Heart left ventricle (tissue), 16 donors: ENCODE results near the gene RHOBTB1. TPM values are rescaled to one million over a fixed set of nuclear protein-coding genes. Genes with fewer than 3 reads are reported as not detected.

Experiments
- ATAC-seq, 4 donors: fragments of 200-7000 bp; cut with Tn5 transposase; one replicate each; pipeline ENCODE4 v1.9.1; 2020 to 2022; ENCODE audit warnings: moderate library complexity in 4 of 4, mild to moderate bottlenecking in 3 of 4, moderate number of reproducible peaks in 1 of 4
- DNase-seq, 5 donors: peaks; one replicate each; pipeline ENCODE4 v3.0.0-alpha.2; 2020
- H3K27ac ChIP-seq, 12 donors: fragments of 200-600 bp; sonication (generic) in 4 of 12; one replicate each; pipeline versions ENCODE4 v1.5.0 to v1.8.0; 2016 to 2022; ENCODE audit warnings: mild to moderate bottlenecking in 2 of 12
- H3K27me3 ChIP-seq, 9 donors: fragments of 200-600 bp; sonication (generic) in 2 of 9; one replicate each; pipeline versions ENCODE4 v1.5.1 to v1.8.0; 2016 to 2022; ENCODE audit warnings: mild to moderate bottlenecking in 3 of 9
- H3K36me3 ChIP-seq, 9 donors: fragments of 200-600 bp; sonication (generic) in 2 of 9; one replicate each; pipeline versions ENCODE4 v1.5.0 to v1.8.0; 2018 to 2022; ENCODE audit warnings: mild to moderate bottlenecking in 2 of 9
- H3K4me1 ChIP-seq, 12 donors: fragments of 200-600 bp; sonication (generic) in 4 of 12; one replicate each; pipeline versions ENCODE4 v1.5.0 to v1.8.0; 2016 to 2022; ENCODE audit warnings: mild to moderate bottlenecking in 3 of 12
- H3K4me3 ChIP-seq, 12 donors: fragments of 200-600 bp; sonication (generic) in 4 of 12; one replicate each; pipeline versions ENCODE4 v1.5.0 to v1.8.0; 2017 to 2022; ENCODE audit warnings: mild to moderate bottlenecking in 9 of 12, moderate library complexity in 4 of 12
- H3K9me3 ChIP-seq, 12 donors: fragments of 200-600 bp; sonication (generic) in 4 of 12; one replicate each; pipeline versions ENCODE4 v1.5.0 to v1.8.0; 2016 to 2022; ENCODE audit warnings: mild to moderate bottlenecking in 1 of 12
- CTCF ChIP-seq, 12 donors: fragments of 200-600 bp; sonication (generic) in 4 of 12; IDR thresholded peaks; one replicate each; pipeline versions ENCODE4 v1.5.0 to v1.8.0; 2018 to 2022; ENCODE audit warnings: antibody characterized with exemption in 12 of 12, mild to moderate bottlenecking in 5 of 12
- POLR2A ChIP-seq, 2 donors: fragments of 450-650 bp; IDR thresholded peaks; one replicate each; pipeline ENCODE4 v1.6.1; 2017; ENCODE audit warnings: antibody characterized with exemption in 2 of 2, mild to moderate bottlenecking in 2 of 2, moderate library complexity in 2 of 2
- WGBS, 4 donors: extraction: QIAGEN DNeasy Blood & Tissue Kit in 2 of 4; methylation state at CpG; one replicate each; pipeline versions ENCODE4 v1.1.5 to v1.1.7; 2013 to 2018; 5-methylcytosine and 5-hydroxymethylcytosine counted together
- intact Hi-C, 10 donors: fragments of 100-400 bp; cut with DNase I; formaldehyde crosslinking; loops; one replicate each; pipeline versions ENCODE4 v1.11.1 to v1.14.2; 2022
- polyA plus RNA-seq, 2 donors: library from polyadenylated mRNA; stranded (reverse); fragments of 200-250 nt; gene quantifications; one replicate each; pipeline ENCODE4 v1.2.3, GENCODE V29; 2013
- total RNA-seq, 9 donors: library from RNA; depleted of rRNA in 2 of 9; stranded (reverse); fragments of >200 nt in 2 of 9; fragmentation: NEBNext Ultra II Directional in 3 of 9; extraction: Animal tissue kit (Norgen Biotek cat#: 25700) in 3 of 9; gene quantifications; one replicate each; pipeline versions ENCODE4 v1.1.0 to v1.2.4, GENCODE V29; 2016 to 2023
- donor health status: ischemic (EF 13 %, LVEDD 7.1; RV severe dilation, severe dysfunction).
- donor health status: healthy with polysubstance abuse.
- donor health status: DM: no; HTN: yes; CAD: no.
- donor health status: DM: no; HTN: no; CAD: no.
- donor health status: ischemic (EF 25% LVEDD 6.9; RV normal size, moderate dysfunction).
- donor health status: ischemic (EF 25% LVEDD 5.7; RV mildly dilated, moderate dysfunction).
- donor health status: healthy.
- donor health status: DM: yes; HTN: yes; CAD: no.
- donor health status: ischemic (EF 35%, LVEDD 5.7; RV mildly dilated, moderate dysfunction).
- donor health status: nonischemic (EF 11% LVEDD 7.7; RV severe dilation, severe dysfunction).
- donor health status: DM: yes; HTN: yes; CAD: no.
- donor health status: PGD.
- donor health status: ischemic (EF 29% LVEDD 5.4; RV normal size, mild dysfunction).
- donor health status: nonischemic (EF 23%, LVEDD 6.1; RV moderate dilation, normal function).

The RHOBTB1 gene
- total and polyA plus RNA-seq, 11 donors = 6.4 to 41.3 (median 14.9) TPM

- no peak for ATAC-seq
- peaks cover 0 to 22% (median 8%) of the 10 kb centered on the region in 12 donors for H3K4me1 ChIP-seq
- no peaks in the 10 kb centered on the region for H3K9me3 ChIP-seq
- H3K4me3 ChIP-seq = no peak overlapping the region
- DNase-seq = no peak
- WGBS, 4 donors = 63 to 78% (median 66%) methylated on average over 3 of the region's 3 CpGs
- TF ChIP-seq CTCF (IDR thresholded peaks at IDR 0.05) = no peak
- TF ChIP-seq POLR2A (IDR thresholded peaks at IDR 0.05) = no peak
- intact Hi-C loops = loop anchor here in 9 of 10 donors (1.0 to 10.0 kb wide), 9 partner anchors 76 to 324 kb away; no protein-coding TSS in a partner anchor
- H3K27me3 ChIP-seq = no peaks in the 10 kb centered on the region
- H3K27ac ChIP-seq = no peak overlapping the region
- no peaks in the 10 kb centered on the region for H3K36me3 ChIP-seq
Measured at GRCh38 chr10:60962946-60963345, 19.0 kb upstream of the RHOBTB1 start.

GRCh38 chr10:60960913-60961312 lies 16.9 kb upstream of the RHOBTB1 start:
- intact Hi-C loops = loop anchor here in 9 of 10 donors (5.0 to 10.0 kb wide), 6 partner anchors 74 to 326 kb away; no protein-coding TSS in a partner anchor
- Histone ChIP-seq H3K36me3 (no peaks in the 10 kb centered on the region), H3K9me3 (no peaks in the 10 kb centered on the region), H3K4me3 (no peak overlapping the region), H3K27me3 (no peaks in the 10 kb centered on the region), H3K4me1 (peaks cover 0 to 17% (median 8%) of the 10 kb centered on the region in 12 donors), H3K27ac (no peak overlapping the region)
- no peak for TF ChIP-seq POLR2A (IDR thresholded peaks at IDR 0.05)
- no peak for TF ChIP-seq CTCF (IDR thresholded peaks at IDR 0.05)
- DNase-seq = no peak
- 77 to 87% (median 81%) methylated on average over 1 of the region's 1 CpG for WGBS, 4 donors
- ATAC-seq = no peak

- intact Hi-C loops = loop anchor here in 9 of 10 donors (5.0 to 10.0 kb wide), 6 partner anchors 73 to 327 kb away; no protein-coding TSS in a partner anchor
- 93 to 97% (median 94%) methylated on average over 3 of the region's 3 CpGs for WGBS, 4 donors
- Histone ChIP-seq H3K9me3 (no peaks in the 10 kb centered on the region), H3K27me3 (no peaks in the 10 kb centered on the region), H3K27ac (no peak overlapping the region), H3K36me3 (no peaks in the 10 kb centered on the region), H3K4me3 (no peak overlapping the region), H3K4me1 (peaks cover 0 to 15% (median 8%) of the 10 kb centered on the region in 12 donors)
- ATAC-seq (no peak), DNase-seq (no peak)
- TF ChIP-seq POLR2A (IDR thresholded peaks at IDR 0.05) (no peak), CTCF (IDR thresholded peaks at IDR 0.05) (no peak)
Measured at GRCh38 chr10:60960031-60960430, 16.0 kb upstream of the RHOBTB1 start.

GRCh38 chr10:60958892-60959601 lies 15.1 kb upstream of the RHOBTB1 start:
- Histone ChIP-seq H3K9me3 (no peaks in the 10 kb centered on the region), H3K27ac (no peak overlapping the region), H3K27me3 (no peaks in the 10 kb centered on the region), H3K36me3 (no peaks in the 10 kb centered on the region), H3K4me3 (no peak overlapping the region), H3K4me1 (peaks cover 0 to 12% (median 7%) of the 10 kb centered on the region in 12 donors)
- intact Hi-C loops = no loop called here
- ATAC-seq = peak in 1 of 4 donors; percentile 14
- no peak for TF ChIP-seq POLR2A (IDR thresholded peaks at IDR 0.05)
- no peak for TF ChIP-seq CTCF (IDR thresholded peaks at IDR 0.05)
- no peak for DNase-seq
- WGBS, 4 donors = 26 to 46% (median 42%) methylated on average over 3 of the region's 3 CpGs
